NCI-H1694 (cell line): ENCODE measurements around the gene RNF182.
A peak's percentile ranks its signal among the peaks of the same experiment; 100 is the strongest.
"Not testable (repeated sequence)": the region's sequence is repeated elsewhere in the genome, so short reads cannot be mapped to it uniquely, and the experiment has no call there.

Experiments
- DNase-seq: peaks from one replicate; lab custom pipeline; 2025; lab: John Stamatoyannopoulos, UW

The RNF182 gene

DNA sequence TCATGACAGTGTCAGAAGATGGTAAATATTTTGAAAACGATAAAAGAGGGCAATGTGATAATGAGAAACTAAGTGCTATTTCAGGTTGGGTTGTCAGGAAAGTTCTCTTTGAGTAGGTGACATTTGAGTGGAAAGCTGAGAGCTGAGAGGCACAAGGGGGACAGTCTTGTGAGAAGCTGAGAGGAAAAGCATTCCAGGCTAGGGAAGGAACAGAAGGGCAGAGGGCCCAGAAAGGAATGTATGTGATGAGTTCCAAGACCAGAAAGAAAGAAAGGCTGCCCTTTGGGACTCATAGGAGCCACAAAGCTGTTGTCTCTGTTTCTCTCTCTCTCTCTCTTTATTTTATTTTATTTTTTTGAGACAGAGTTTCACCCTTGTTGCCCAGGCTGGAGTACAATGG lies 7.6 kb upstream of the RNF182 start:
- no peak for DNase-seq

GRCh38 chr6:13918686-13919250 lies 6.0 kb upstream of the RNF182 start:
- no peak for DNase-seq

- DNase-seq, result no peak
These were observed 4.9 kb upstream of the RNF182 start for GRCh38 chr6:13919861-13920260.

DNA sequence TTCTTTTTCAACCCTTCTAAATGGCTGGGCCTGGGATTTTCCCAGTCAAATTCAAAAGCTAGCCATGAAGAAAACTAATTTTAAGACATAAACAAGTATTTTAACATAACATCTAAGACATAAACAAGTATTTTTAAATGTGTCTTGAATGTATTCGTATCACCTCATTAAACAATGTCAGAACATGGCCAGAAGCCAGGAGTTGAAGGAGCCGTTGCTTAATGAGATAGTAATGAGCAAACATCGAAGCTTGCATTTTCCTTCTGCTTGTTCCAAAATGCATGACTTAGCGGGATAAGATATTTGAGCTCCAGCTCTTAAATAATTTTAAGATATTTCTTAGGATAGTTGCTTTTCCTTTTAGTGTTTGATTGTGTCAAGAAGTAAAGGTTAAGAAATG lies 4.2 kb upstream of the RNF182 start:
- no peak for DNase-seq

DNA sequence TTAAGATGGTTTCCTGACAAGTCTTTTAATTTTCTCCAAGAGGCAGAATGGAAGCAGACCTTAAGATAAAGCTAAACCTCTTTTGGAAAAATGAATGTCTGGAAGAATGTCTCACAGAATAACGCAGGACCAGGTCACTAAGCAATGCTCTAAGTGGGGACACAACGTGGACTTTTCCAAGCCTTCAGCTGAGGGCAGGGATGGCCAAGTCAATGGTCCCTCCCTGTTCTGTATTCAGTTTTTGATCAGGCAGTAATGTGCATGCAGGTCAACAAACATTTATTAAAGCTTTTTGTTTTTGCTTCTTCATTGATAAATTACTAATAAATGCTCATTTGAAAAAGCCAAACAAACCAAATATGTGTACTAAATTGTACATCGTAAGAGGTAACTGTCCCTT lies 2.0 kb upstream of the RNF182 start:
- no peak for DNase-seq

DNA sequence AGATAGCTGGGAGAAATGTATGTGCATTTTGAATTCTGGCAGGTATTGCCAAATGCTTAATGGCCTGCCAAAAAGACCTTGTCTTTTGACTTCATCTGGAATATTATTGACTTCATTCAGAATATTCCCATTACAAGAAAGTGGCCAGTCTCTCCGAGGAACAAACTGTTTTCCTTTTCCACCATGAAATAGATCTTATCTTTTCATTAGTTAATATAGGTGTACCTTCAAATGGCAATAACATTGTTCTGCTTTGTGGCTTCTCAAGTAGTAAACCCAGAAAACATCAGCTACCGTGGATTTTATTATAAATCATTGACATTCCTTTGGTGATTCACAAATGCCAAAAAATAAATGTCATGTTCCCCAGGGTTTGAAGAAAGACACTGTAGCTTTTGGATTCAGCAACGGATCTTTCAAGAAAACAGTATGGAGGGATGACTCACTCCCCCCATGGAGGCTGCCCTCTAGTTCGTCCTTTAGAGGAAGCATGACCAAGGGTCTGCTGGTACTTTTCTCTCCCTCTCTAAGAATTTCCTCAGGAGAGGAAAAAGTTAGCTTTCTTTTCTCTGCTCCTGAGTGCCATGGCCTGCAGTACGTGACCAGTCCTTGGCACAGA lies 1.1 kb upstream of the RNF182 start:
- DNase-seq, result no peak

- DNase-seq, result peak; percentile 21
These were observed 405 bp upstream of the RNF182 start for GRCh38 chr6:13924146-13924948.

DNA sequence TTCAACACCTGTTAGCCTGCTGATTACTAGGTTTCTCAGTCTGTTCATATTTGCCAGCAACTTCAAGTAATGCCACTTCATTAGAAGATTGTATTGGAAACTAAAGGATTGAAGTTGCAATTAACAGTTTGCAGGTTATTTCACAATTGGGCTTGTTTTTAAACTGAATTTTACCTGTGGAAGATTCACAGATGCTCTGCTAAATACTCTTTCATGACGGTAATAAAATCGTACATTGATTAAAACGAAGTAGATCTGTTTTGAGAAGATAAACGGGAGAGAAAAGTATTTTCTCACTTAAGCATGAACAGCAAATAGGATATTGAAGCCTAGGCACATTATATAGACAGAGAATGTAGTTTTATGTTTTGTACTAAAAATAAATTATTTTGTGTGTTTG lies 1.6 kb downstream of the RNF182 start:
- no peak for DNase-seq

- DNase-seq, result no peak
These were observed 2.5 kb downstream of the RNF182 start for GRCh38 chr6:13927203-13927602.

DNA sequence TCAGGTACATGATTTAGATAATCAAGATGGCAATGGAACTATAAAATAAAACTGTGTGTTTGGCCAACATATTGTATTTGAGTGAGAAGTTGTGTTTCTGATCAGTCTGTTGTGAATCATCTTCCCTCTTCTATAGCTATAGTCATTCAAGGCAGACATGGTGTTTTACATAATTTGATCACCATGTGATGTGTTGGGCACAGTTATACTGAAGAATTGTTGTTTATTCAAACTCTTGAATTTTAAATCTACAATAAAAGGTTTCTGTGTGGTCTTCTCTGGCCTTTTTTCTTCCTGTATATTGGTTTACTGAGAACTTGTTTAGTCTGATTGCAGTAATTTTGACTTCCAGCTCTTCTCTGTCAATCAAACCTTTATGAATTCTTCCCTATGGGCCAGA lies 4.4 kb downstream of the RNF182 start:
- DNase-seq, result no peak

DNA sequence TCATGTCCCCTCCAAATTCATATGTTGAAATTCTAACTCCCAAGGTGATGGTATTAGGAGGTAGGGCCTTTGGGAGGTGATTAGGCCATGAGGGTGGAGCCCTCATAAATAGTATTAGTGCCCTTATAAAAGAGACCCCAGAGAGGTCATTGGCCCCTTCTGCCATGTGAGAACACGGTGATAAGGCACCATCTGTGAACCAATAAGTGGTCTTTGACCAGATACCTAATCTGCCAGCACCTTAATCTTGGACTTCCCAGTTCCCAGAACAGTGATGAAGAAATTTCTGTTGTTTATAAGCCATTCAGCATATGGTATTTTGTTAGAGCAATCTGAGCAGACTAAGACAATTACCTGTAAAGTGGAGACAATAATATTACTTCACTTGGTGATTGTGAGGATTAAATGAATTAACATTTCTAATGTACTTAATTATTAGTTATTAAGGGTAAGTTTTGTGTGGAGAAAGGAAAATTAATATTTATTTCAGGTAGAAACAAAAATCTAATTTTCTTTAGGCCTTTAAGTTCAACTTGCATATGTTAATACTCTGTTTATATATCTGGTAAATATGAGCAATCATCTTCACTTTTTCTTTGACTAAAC lies 7.1 kb downstream of the RNF182 start:
- no peak for DNase-seq

DNA sequence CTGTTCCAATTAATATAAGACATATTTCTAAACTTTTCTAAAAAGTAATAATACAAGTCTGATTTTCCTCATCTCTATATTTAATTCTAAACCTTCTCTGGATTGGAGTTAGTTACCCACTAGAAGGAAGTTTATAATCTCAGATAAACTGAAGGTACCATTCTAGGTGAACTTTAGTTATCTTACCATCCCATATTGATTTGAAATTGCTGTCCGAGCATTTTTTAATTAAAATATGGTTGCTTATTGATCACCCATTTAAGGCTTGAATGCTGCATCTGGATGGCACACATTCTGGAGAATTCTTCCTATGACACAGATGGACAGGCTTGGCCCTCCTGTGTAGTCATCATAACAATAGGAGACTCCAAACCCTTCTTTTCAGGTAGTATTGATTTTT lies 8.0 kb downstream of the RNF182 start:
- DNase-seq, result no peak

- no peak for DNase-seq
These were observed 10.0 kb downstream of the RNF182 start for GRCh38 chr6:13934721-13935120.

- DNase-seq, result no peak
These were observed 10.6 kb downstream of the RNF182 start for GRCh38 chr6:13935190-13935880.

DNA sequence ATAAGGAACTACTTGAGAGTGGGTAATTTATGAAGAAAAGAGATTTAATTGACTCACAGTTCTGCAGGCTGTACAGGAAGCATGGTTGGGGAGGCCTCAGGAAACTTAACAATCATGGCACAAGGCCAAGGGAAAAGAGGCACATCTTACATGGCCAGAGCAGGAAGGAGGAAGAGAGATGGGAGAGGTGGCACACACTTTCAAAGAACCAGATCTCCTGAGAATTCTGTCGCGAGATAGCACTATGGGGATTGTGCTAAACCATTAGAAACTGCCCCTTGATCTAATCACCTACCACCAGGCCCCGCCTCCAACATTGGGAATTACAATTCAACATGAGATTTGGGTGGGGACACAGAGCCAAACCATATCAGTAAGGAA lies 11.1 kb downstream of the RNF182 start:
- DNase-seq, result not testable (repeated sequence)

DNA sequence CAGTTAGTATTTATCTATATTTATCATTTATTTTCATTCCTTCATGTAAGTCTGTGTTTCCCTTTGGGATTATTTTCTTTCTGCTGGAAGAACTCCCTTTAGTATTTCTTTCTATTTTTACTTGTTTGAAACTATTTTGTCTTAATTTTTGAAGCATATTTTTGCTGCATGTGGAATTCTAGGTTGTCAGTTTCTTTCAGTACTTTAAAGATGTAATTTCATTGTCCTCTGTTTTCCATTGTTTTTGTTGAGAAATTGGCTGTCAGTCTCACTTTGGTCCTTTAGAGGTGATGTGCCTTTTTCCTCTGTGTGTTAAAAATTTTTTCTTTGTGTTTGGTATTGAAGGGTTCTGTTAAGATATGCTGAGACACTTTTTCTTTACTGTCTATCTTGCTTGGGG lies 17.1 kb downstream of the RNF182 start:
- no peak for DNase-seq

GRCh38 chr6:13943943-13944342 lies 19.2 kb downstream of the RNF182 start:
- DNase-seq, result no peak

DNA sequence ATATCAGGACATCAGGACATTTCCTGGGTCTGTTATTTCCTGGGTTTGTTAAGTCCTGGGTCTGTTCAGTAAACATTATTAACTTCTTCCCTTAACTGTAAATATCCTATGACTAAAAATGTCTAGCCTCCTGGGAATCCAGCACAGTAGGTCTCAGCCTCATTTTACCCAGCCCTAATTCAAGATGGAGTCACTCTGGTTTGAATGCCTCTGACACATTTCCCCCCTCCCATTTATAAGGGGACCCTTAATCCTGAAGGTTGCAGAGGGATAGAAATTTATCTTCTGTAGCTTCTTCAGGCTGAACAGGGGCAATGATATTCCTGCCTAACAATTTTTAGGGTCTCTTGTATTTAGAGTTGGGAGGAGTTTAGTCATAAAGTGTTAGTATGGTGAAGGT lies 21.8 kb downstream of the RNF182 start:
- no peak for DNase-seq

DNA sequence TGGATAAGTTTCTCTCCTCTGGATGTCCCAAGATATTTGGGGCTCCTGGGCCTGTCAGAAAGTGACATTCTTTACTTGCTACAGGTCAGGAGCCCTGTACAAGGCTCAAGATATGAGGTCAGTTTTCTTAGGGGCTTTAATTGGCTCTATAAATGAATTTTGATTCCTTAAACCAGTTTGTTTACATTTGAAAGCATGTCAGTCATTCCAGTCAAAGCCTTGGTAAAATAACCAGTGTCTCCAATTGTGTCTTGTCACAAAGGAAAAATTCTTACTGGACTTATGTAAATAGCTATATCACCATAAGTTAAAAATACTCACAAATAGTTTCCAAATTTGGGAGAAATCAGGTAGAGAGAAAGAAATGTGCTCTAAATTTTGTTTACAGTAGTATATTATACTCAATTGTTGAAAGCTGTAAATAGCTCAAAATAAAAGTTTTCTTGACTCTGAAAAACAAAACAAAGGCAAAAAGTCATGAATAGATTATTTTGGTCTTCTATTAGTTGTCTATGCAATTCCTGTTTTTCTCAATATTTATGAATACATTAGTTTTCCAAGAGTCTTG lies 22.9 kb downstream of the RNF182 start:
- no peak for DNase-seq

DNA sequence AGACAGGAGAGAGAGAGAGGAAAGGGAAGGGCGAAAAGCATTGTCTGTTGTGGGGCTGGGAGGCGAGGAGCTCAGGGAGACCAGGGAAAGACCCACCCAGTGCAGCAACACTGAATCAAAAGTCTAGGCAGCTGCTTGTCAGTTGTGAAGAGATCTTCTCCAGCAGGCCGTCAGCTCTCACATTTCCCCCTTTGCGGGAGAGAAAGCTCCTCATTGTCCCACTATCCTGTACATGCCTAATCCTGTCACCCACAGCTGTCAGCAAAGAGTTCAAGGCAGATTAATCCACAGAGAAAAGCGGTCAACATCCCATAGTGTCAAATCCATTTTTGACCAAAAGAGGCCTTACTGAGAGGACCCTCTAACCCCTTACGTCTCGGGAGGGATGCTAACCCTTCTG lies 27.3 kb downstream of the RNF182 start:
- no peak for DNase-seq

- DNase-seq, result no peak
These were observed 28.4 kb downstream of the RNF182 start for GRCh38 chr6:13953061-13953705.
